ENCODE results near the gene KRT26.
"Not testable (repeated sequence)": the region's sequence is repeated elsewhere in the genome, so short reads cannot be mapped to it uniquely, and the experiment has no call there.

The KRT26 gene

DNA sequence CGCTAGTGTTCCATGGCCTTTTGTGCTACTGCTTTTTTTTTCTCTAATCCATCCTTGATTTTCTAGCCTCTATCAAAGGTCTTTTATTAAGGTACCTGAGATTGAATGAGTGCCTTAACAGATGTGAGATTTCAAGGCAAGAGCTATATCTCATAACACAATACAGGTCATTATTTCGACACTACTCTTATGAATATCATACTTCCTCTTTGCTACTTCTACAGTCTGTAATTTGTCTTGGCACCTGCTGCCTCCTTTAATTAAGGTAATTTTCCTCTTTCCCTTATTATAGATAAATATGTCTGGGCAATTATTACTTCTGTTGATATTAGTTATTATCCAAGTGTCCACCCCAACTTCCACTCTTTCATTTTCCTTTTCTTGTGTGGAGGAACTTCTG, 22.5 kb upstream of the KRT26 start:
- no peak for DNase-seq (ENCODE audit: low spot score)

GRCh38 chr17:40793832-40794231, 21.8 kb upstream of the KRT26 start:
- DNase-seq (ENCODE audit: low spot score): no peak

GRCh38 chr17:40791787-40792436, 19.9 kb upstream of the KRT26 start:
- DNase-seq (ENCODE audit: low spot score): no peak

- no peak for DNase-seq (ENCODE audit: low spot score)
These were observed 19.1 kb upstream of the KRT26 start for GRCh38 chr17:40791111-40791510.

GRCh38 chr17:40782450-40782849, 10.4 kb upstream of the KRT26 start, which contains the start of gene KRT27:
Gene KRT27 (minus strand): TSS chr17:40782550. CDS start chr17:40782493, 57 bp downstream.
- no peak for DNase-seq (ENCODE audit: low spot score)

- no peak for DNase-seq (ENCODE audit: low spot score)
These were observed 7.3 kb upstream of the KRT26 start for GRCh38 chr17:40779181-40779909.

- no peak for DNase-seq (ENCODE audit: low spot score)
These were observed 6.5 kb upstream of the KRT26 start for GRCh38 chr17:40778461-40778860.

DNA sequence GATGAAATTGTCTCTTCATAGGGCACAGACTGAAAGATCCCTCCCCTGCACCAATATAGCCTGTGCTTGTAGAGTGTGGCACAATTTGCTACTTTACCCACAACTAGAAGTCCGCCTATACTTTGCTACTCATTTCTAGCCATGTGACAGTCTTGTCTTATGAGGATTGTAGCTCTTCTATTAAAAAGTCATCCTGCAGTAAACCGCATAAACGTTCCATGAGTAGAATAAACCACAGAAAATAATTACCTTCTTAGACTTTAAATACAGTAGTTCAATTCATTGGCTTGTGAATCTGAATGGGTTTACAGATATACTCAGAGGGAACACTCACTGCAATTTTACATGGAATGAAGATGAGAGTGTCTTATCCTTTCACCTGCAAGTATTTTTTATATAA, 6.0 kb upstream of the KRT26 start:
- no peak for DNase-seq (ENCODE audit: low spot score)

GRCh38 chr17:40777459-40777858, 5.5 kb upstream of the KRT26 start:
- no peak for DNase-seq (ENCODE audit: low spot score)

DNA sequence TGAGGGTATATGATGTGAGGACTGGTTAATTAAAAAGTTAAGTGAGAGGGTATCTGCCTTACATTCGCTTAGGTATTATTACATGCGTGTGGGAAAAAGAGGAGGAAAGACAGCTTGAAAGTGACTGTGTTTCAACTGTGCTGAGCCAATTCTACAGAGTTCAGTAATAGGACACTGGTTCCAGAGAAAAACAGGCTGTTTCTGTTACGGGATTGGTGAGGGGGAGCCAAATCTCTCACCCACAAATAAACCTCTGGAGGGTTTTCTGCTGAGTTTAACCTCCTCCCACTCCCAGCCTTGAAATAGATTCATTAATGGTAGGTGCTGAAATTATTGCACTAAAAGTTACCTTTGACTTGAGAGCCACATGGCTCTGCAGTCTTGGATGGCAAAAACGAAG, 3.9 kb upstream of the KRT26 start:
- no peak for DNase-seq (ENCODE audit: low spot score)

DNA sequence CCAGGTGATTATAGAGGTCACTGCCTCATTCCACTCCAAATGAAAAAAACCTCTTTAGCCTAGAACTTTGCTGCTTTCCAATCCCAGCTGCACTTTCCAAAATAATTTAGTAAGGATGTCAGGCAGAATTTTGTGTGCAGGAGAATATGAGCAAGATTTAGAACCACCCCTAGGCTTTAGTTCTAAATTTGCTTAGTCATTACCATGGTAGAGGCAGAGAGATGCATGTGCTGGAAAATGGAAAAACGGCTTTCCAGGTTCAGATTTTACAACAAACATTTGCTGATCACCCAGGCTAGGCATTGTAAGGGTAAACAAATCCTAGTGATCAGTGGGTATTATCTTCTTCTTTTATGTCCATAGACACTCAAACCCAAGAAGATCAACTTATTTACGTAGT, 6.3 kb downstream of the KRT26 start:
- DNase-seq (ENCODE audit: low spot score): no peak

DNA sequence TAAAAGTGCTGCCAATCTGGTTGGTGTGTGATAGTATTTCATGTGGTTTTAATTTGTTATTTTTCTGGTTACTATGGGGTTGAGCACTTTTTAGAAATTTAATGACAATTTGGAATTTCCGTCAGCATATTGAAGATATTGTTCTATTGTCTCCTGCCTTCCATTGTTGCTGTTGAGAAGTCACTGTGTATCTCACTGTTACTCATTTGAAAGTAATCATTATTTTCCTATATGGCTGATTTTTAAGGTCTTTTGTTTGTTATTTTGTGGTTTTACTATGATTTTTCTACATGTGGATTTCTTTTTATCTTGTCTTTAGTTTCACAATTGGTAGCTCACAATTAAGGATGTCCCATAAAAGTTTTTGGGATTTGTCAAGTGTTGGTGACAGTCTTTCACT, 8.2 kb downstream of the KRT26 start:
- DNase-seq (ENCODE audit: low spot score): no peak

DNA sequence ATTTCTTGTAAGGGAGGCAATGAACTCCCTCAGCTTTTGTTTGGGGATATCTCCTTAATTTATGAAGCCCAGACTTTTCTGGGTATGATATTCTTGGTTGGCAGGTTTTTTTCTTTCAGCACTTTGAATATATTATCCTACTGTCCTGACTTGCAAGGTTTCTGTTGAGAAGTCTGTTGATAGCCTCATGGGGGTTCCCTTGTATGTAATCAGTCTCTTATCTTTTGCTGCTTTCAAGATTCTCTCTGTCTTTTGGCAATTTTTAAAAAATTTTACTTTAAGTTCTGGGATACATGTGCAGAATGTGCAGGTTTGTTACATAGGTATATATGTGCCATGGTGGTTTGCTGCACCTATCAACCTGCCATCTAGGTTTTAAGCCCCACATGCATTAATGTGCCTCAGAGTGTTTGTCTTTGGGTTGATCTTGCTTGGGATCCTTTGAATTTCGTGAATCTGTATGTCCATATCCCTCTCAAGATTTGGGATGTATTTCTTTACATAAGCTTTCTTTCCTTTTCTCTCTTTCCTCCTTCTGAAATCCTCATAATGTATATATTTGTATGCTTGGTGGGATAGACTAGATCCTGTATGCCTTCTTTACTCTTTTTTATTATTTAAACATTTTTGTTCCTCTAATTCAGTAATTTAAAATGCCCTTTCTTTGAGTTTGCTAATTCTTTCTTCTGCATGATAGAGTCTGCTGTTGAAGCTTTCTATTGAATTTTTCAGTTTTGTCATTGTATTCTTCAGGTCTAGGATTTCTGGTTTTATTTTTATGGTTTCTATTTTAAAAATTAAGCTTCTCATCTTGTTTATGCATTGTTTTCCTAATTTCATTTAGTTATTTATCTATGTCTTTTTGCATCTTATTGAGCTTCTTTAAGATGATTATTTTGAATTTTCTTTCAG, 11.6 kb downstream of the KRT26 start:
- no peak for DNase-seq (ENCODE audit: low spot score)

- no peak for DNase-seq (ENCODE audit: low spot score)
These were observed 16.8 kb downstream of the KRT26 start, which contains the start of gene KRT25 for GRCh38 chr17:40755231-40755630. Gene KRT25 (minus strand): TSS chr17:40755331. CDS start chr17:40755271, 60 bp downstream.

- DNase-seq (ENCODE audit: low spot score): no peak
These were observed 18.2 kb downstream of the KRT26 start for GRCh38 chr17:40753804-40754203.

DNA sequence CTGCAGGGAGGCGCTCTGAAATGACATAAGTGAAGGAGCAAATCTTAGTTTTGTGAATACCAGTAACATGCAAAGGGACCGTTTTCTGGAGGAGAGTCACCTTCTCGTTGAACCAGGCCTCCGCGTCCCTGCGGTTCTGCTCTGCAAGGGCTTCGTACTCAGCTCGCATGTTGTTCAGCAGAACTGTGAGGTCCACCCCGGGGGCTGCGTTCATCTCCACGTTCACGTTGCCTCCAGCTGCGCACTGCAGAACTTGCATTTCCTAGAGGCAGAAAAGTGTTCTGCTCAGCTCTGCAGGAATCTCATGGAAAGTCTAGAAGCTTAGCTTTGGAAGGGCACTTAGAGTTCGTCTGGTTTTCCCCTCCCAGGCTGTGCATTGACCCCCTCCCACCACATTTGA, 20.9 kb downstream of the KRT26 start:
- no peak for DNase-seq (ENCODE audit: low spot score)

GRCh38 chr17:40750391-40750790, 21.6 kb downstream of the KRT26 start:
- no peak for DNase-seq (ENCODE audit: low spot score)

GRCh38 chr17:40748666-40749065, 23.3 kb downstream of the KRT26 start:
- DNase-seq (ENCODE audit: low spot score): not testable (repeated sequence)

GRCh38 chr17:40738553-40738952, 33.4 kb downstream of the KRT26 start:
- DNase-seq (ENCODE audit: low spot score): no peak

GRCh38 chr17:40735016-40735415, 37.0 kb downstream of the KRT26 start:
- DNase-seq (ENCODE audit: low spot score): no peak

GRCh38 chr17:40734018-40734417, 38.0 kb downstream of the KRT26 start:
- no peak for DNase-seq (ENCODE audit: low spot score)

DNA sequence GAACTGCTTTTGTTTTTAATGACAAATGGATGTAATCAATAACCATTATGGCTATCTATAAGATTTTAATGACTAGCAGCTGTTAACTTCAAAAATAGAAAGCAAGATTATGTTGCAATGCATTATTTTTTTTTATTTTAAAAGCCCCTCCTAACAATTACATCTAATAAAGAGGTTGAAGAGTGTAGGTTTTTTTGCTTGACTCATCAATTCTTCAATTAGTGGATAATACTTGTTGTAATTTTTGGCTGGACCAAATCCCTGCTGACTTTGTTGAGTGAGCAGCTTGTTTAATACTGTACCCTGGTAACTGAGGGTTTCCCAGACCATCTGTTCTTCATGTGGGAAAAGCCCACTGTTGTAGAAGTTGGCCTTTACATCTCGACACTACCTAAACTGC, 41.0 kb downstream of the KRT26 start:
- no peak for DNase-seq (ENCODE audit: low spot score)

All from CD4-positive, alpha-beta T cell treated with Interleukin-15 for 4 hours (primary cell).